Measurements from ENCODE around the gene ZNF432.
"Not testable (repeated sequence)": the region's sequence is repeated elsewhere in the genome, so short reads cannot be mapped to it uniquely, and the experiment has no call there.

ZNF432 gene

GRCh38 chr19:52034051-52034728 lies 14.4 kb downstream of the ZNF432 start:
- no peaks in the 10 kb centered on the region for H3K4me1 ChIP-seq (ENCODE audit: control insufficient read depth, insufficient read depth, low read length)
- peak overlapping the region; percentile 22 for H3K4me3 ChIP-seq (ENCODE audit: low read length)
- no peaks in the 10 kb centered on the region for H3K27me3 ChIP-seq (ENCODE audit: control insufficient read depth, insufficient read depth, low read length)
- H3K27ac ChIP-seq (ENCODE audit: low read depth, low read length): no peak overlapping the region
- H3K36me3 ChIP-seq (ENCODE audit: control insufficient read depth, insufficient read depth, low read length): peaks cover 42% of the 10 kb centered on the region
- H3K9ac ChIP-seq (ENCODE audit: low read length): no peak overlapping the region

GRCh38 chr19:52028780-52029123 lies 19.9 kb downstream of the ZNF432 start:
- H3K9ac ChIP-seq (ENCODE audit: low read length): no peak overlapping the region
- H3K27ac ChIP-seq (ENCODE audit: low read depth, low read length): peak overlapping the region; percentile 84
- H3K4me1 ChIP-seq (ENCODE audit: control insufficient read depth, insufficient read depth, low read length): peaks cover 10% of the 10 kb centered on the region
- peaks cover 9% of the 10 kb centered on the region for H3K36me3 ChIP-seq (ENCODE audit: control insufficient read depth, insufficient read depth, low read length)
- H3K27me3 ChIP-seq (ENCODE audit: control insufficient read depth, insufficient read depth, low read length): no peaks in the 10 kb centered on the region
- H3K4me3 ChIP-seq (ENCODE audit: low read length): peak overlapping the region; percentile 80

- peak within 1 kb of the TSS; percentile 80 for H3K4me3 ChIP-seq (ENCODE audit: low read length)
- peaks cover 10% of the 10 kb centered on the region for H3K4me1 ChIP-seq (ENCODE audit: control insufficient read depth, insufficient read depth, low read length)
- H3K36me3 ChIP-seq (ENCODE audit: control insufficient read depth, insufficient read depth, low read length): peaks cover 15% of the 10 kb centered on the region
- H3K27ac ChIP-seq (ENCODE audit: low read depth, low read length): peak within 1 kb of the TSS; percentile 84
- no peaks in the 10 kb centered on the region for H3K27me3 ChIP-seq (ENCODE audit: control insufficient read depth, insufficient read depth, low read length)
- H3K9ac ChIP-seq (ENCODE audit: low read length): peak within 1 kb of the TSS; percentile 93
Observed at GRCh38 chr19:52028027-52028779, 20.4 kb downstream of the ZNF432 start, which contains the start of gene ZNF614. Gene ZNF614 (minus strand): TSS chr19:52028379. CDS start chr19:52025745, 2,634 bp downstream.

- H3K27ac ChIP-seq (ENCODE audit: low read depth, low read length); H3K4me3 ChIP-seq (ENCODE audit: low read length); H3K27me3 ChIP-seq (ENCODE audit: control insufficient read depth, insufficient read depth, low read length); H3K9ac ChIP-seq (ENCODE audit: low read length); H3K4me1 ChIP-seq (ENCODE audit: control insufficient read depth, insufficient read depth, low read length): not testable (repeated sequence)
- peaks cover 22% of the 10 kb centered on the region for H3K36me3 ChIP-seq (ENCODE audit: control insufficient read depth, insufficient read depth, low read length)
Observed at GRCh38 chr19:52026255-52026990, 22.2 kb downstream of the ZNF432 start.

- not testable (repeated sequence) for H3K27ac ChIP-seq (ENCODE audit: low read depth, low read length); H3K27me3 ChIP-seq (ENCODE audit: control insufficient read depth, insufficient read depth, low read length); H3K4me1 ChIP-seq (ENCODE audit: control insufficient read depth, insufficient read depth, low read length); H3K4me3 ChIP-seq (ENCODE audit: low read length); H3K9ac ChIP-seq (ENCODE audit: low read length)
- peaks cover 39% of the 10 kb centered on the region for H3K36me3 ChIP-seq (ENCODE audit: control insufficient read depth, insufficient read depth, low read length)
Observed at GRCh38 chr19:52024478-52024877, 24.2 kb downstream of the ZNF432 start.

GRCh38 chr19:52022193-52022592 lies 26.4 kb downstream of the ZNF432 start:
- no peak overlapping the region for H3K9ac ChIP-seq (ENCODE audit: low read length)
- no peak overlapping the region for H3K27ac ChIP-seq (ENCODE audit: low read depth, low read length)
- H3K4me3 ChIP-seq (ENCODE audit: low read length): no peak overlapping the region
- H3K4me1 ChIP-seq (ENCODE audit: control insufficient read depth, insufficient read depth, low read length): peaks cover 3% of the 10 kb centered on the region
- no peaks in the 10 kb centered on the region for H3K27me3 ChIP-seq (ENCODE audit: control insufficient read depth, insufficient read depth, low read length)
- peaks cover 50% of the 10 kb centered on the region for H3K36me3 ChIP-seq (ENCODE audit: control insufficient read depth, insufficient read depth, low read length)

- no peak overlapping the region for H3K27ac ChIP-seq (ENCODE audit: low read depth, low read length)
- no peaks in the 10 kb centered on the region for H3K4me1 ChIP-seq (ENCODE audit: control insufficient read depth, insufficient read depth, low read length)
- H3K36me3 ChIP-seq (ENCODE audit: control insufficient read depth, insufficient read depth, low read length): peaks cover 63% of the 10 kb centered on the region
- H3K27me3 ChIP-seq (ENCODE audit: control insufficient read depth, insufficient read depth, low read length): no peaks in the 10 kb centered on the region
- H3K4me3 ChIP-seq (ENCODE audit: low read length): no peak overlapping the region
- no peak overlapping the region for H3K9ac ChIP-seq (ENCODE audit: low read length)
Observed at GRCh38 chr19:52020506-52020905, 28.1 kb downstream of the ZNF432 start.

GRCh38 chr19:52010674-52011073 lies 38.0 kb downstream of the ZNF432 start:
- H3K4me1 ChIP-seq (ENCODE audit: control insufficient read depth, insufficient read depth, low read length): no peaks in the 10 kb centered on the region
- peaks cover 5% of the 10 kb centered on the region for H3K36me3 ChIP-seq (ENCODE audit: control insufficient read depth, insufficient read depth, low read length)
- H3K4me3 ChIP-seq (ENCODE audit: low read length): no peak overlapping the region
- H3K27me3 ChIP-seq (ENCODE audit: control insufficient read depth, insufficient read depth, low read length): no peaks in the 10 kb centered on the region
- no peak overlapping the region for H3K9ac ChIP-seq (ENCODE audit: low read length)
- no peak overlapping the region for H3K27ac ChIP-seq (ENCODE audit: low read depth, low read length)

- no peaks in the 10 kb centered on the region for H3K4me1 ChIP-seq (ENCODE audit: control insufficient read depth, insufficient read depth, low read length)
- H3K4me3 ChIP-seq (ENCODE audit: low read length): peak within 1 kb of the TSS; percentile 83
- H3K9ac ChIP-seq (ENCODE audit: low read length): peak within 1 kb of the TSS; percentile 83
- H3K27me3 ChIP-seq (ENCODE audit: control insufficient read depth, insufficient read depth, low read length): no peaks in the 10 kb centered on the region
- peaks cover 5% of the 10 kb centered on the region for H3K36me3 ChIP-seq (ENCODE audit: control insufficient read depth, insufficient read depth, low read length)
- H3K27ac ChIP-seq (ENCODE audit: low read depth, low read length): peak within 1 kb of the TSS; percentile 92
Observed at GRCh38 chr19:52007806-52008557, 40.7 kb downstream of the ZNF432 start, which contains the start of gene ZNF615. Gene ZNF615 (minus strand): TSS chr19:52008211. CDS start chr19:52003711, 4,500 bp downstream.

- Histone ChIP-seq H3K36me3 (ENCODE audit: control insufficient read depth, insufficient read depth, low read length) (peaks cover 3% of the 10 kb centered on the region), H3K27me3 (ENCODE audit: control insufficient read depth, insufficient read depth, low read length) (no peaks in the 10 kb centered on the region), H3K4me3 (ENCODE audit: low read length) (peak overlapping the region; percentile 83), H3K4me1 (ENCODE audit: control insufficient read depth, insufficient read depth, low read length) (no peaks in the 10 kb centered on the region), H3K9ac (ENCODE audit: low read length) (peak overlapping the region; percentile 63), H3K27ac (ENCODE audit: low read depth, low read length) (peak overlapping the region; percentile 92)
Observed at GRCh38 chr19:52007451-52007805, 41.2 kb downstream of the ZNF432 start.

- Histone ChIP-seq H3K9ac (ENCODE audit: low read length) (no peak overlapping the region), H3K27me3 (ENCODE audit: control insufficient read depth, insufficient read depth, low read length) (no peaks in the 10 kb centered on the region), H3K4me1 (ENCODE audit: control insufficient read depth, insufficient read depth, low read length) (no peaks in the 10 kb centered on the region), H3K27ac (ENCODE audit: low read depth, low read length) (no peak overlapping the region), H3K36me3 (ENCODE audit: control insufficient read depth, insufficient read depth, low read length) (peaks cover 32% of the 10 kb centered on the region), H3K4me3 (ENCODE audit: low read length) (no peak overlapping the region)
Observed at GRCh38 chr19:51994048-51994644, 54.5 kb downstream of the ZNF432 start.

Measured in rectal smooth muscle tissue (tissue), 1 donor.